GM21515 (cell line): ENCODE measurements around the gene COLEC12.
"Not testable (repeated sequence)": the region's sequence is repeated elsewhere in the genome, so short reads cannot be mapped to it uniquely, and the experiment has no call there.

Experiments
- ATAC-seq: cut with Tn5 transposase; IDR thresholded peaks from one replicate; pipeline ENCODE4 v1.9.1; 2021; ENCODE audit not compliant: unreplicated experiment

The COLEC12 gene

DNA sequence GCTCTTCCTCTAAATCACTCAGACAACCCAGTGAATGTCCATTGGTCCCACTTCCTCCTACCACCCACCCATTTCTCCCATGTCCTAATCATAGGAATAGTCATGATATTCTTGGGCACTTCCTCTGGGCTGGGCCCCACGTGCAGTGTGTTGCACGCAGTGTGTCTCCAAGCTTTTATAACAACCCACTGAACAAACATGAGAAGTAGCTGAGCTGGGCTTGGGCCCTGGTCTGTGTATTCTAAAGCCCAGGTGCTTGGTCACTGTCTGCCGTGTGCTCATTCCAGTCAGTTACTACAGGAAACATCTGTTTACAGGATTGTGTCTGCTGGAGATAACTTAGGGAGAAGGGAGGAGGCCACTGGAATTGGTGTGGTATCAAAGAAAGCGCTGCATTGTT is 168.5 kb downstream of the COLEC12 start:
- no peak for ATAC-seq

DNA sequence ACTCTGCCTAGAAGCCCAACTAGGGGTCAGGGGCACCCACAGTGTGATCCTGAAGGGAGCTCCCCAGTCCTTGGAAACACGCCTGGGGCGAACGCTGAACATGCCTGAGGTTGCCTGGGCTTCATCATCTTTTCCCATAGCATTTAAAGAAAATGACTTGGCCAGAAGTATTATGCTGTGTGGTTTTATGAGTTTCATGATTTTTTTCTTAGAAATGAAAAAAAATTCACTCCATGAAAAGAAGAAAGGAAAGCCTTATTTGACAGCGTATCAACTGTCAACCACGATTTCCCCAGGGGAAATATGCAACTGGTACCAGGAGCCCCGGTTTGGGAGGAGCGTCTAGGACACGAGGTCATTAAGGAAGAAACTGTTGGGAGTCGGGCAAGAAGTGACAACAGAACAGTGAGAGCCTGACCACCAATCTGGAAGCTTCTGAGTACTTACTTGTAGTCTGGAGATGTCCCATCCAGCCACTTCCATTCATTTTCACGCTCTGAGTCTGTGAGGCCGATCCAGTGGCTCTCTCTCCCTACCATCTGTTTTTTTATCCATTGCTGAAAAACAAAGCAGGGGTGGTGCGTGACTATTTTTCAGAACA is 169.2 kb downstream of the COLEC12 start:
- ATAC-seq: no peak

GRCh38 chr18:328928-329327 is 171.6 kb downstream of the COLEC12 start:
- ATAC-seq: no peak

GRCh38 chr18:326846-327245 is 173.7 kb downstream of the COLEC12 start:
- no peak for ATAC-seq

DNA sequence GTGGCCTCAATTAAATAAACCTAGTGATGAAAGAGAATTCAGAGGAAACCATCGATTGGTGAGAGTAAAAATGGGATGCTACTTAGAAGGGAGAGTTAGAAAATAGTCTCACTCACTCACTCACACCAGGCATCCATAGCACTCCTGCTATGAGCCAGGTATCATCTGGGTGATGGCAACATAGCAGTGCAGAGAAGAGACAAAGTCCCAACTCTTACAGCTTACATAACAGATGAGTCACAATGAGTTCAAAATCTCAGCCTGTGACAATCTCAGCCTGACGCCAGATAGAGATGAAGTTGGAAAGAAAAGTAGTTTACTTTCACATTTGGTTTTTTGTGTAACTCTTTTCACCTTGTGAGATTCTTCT is 177.3 kb downstream of the COLEC12 start:
- ATAC-seq: no peak

GRCh38 chr18:321865-322467 is 178.5 kb downstream of the COLEC12 start:
- ATAC-seq: no peak

GRCh38 chr18:320155-320554 is 180.3 kb downstream of the COLEC12 start:
- ATAC-seq: no peak

GRCh38 chr18:319720-320119 is 180.8 kb downstream of the COLEC12 start:
- ATAC-seq: no peak

DNA sequence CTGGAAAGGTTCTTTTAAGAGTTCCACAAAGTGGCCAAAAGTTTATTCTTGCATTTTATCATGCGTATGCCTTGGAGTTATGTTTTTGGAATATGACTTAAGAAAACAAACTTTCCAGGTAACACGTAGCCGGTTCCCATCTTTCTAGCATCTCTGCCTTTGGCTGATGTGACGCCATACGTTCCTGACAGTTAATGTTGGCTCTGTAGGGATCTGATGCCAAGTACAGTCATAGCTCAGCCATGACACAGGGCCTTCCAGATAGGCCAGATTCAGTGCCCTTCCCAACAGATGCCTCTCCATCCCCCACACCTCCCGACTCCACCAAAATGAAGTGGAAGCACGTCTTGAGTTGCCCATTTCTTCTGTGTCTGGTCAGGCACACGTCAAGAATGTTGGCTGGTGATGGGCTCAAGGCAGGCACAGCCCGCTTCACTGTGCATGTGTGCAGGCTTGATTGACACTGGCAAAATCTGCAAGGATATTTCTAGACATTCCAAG is 181.7 kb downstream of the COLEC12 start:
- no peak for ATAC-seq

DNA sequence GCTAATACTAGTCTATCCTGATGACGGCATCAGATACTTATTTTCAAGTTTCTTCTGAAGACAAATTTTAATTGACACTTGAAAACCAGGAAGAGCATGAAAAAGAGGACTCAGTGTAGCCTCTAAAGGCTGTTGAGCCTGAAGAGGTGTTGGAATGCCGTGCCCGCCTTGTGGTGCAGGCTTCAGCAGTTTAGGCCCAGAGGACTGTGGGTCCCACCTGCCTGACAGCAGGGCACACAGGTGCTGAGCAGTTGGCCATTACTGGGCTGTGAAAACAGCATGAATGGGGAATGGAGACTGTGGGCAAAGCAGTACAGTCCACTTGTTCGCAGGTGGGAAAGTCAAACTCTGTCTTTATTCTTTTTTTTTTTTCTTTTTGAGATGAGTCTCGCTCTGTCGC is 182.9 kb downstream of the COLEC12 start:
- no peak for ATAC-seq

- ATAC-seq: no peak
Observed at GRCh38 chr18:316393-316792, 184.1 kb downstream of the COLEC12 start.

DNA sequence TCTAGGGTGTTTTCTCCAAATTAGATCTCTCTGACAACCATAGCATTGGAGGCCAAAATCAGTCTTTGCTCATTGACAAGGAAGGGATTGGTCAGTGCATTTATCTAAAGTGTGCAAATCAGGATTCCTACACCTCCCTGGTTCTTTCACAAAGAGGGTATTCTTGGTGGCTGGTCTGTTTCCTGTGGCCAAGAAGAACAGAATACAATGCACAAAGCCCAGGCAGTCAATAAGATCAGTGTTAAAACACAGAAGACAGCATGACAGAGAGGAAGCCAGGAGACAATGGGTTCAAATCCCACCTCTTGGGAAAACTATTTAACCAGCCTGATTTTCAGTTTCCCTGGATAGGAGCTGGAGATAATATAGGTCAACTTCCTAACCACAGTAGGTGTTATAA is 186.6 kb downstream of the COLEC12 start:
- no peak for ATAC-seq

DNA sequence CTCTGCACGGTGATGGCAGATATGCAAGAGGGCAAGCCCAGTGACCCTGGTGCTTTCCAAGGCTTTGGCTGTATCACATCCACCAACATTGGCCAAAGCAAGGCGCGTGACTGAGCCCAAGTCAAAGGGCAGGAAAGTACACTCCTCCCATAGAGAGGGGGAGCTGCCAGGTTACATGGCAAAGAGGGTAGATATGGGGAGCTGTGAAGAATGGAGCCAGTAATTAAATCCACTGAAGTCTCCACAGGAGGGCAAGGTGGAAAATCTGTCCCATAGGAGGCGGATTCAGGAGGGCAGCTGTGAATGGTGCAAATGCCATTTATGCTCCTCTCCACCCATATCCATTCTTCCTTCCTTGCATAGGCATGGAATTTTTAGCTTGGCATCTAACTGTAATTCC is 188.1 kb downstream of the COLEC12 start:
- ATAC-seq: no peak

DNA sequence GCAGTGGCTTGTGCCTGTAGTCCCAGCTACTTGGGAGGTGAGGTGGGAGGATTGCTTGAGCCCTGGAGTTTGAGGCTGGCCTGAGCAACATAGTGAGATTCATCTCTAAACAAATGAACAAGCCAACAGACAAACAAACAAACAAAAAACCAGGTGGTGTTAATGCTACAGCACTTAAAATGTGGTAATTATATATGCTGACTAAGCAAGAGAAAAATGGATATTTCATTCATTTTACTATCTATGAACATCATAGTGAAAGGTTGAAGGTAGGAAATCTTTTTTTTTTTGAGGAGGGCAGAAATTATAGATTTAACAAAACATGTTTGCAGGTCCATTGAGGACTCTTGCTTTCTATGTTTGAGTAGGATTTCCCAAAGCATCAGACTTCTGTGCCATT is 190.5 kb downstream of the COLEC12 start:
- no peak for ATAC-seq

DNA sequence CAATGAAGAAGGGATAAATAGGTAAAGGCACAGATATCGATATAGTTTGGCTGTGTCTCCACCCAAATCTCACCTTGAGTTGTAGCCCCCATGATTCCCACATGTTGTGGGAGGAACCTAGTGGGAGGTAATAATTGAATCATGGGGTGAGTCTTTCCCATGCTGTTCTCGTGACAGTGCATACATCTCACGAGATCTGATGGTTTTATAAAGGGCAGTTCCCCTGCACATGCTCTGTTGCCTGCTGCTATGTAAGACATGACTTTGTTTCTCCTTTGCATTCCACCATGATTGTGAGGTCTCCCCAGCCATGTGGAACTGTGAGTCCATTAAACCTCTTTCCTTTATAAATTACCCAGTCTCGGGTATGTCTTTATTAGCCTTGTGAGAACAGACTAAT is 192.4 kb downstream of the COLEC12 start:
- ATAC-seq: not testable (repeated sequence)

- no peak for ATAC-seq
Observed at GRCh38 chr18:306608-307255, 193.8 kb downstream of the COLEC12 start.

DNA sequence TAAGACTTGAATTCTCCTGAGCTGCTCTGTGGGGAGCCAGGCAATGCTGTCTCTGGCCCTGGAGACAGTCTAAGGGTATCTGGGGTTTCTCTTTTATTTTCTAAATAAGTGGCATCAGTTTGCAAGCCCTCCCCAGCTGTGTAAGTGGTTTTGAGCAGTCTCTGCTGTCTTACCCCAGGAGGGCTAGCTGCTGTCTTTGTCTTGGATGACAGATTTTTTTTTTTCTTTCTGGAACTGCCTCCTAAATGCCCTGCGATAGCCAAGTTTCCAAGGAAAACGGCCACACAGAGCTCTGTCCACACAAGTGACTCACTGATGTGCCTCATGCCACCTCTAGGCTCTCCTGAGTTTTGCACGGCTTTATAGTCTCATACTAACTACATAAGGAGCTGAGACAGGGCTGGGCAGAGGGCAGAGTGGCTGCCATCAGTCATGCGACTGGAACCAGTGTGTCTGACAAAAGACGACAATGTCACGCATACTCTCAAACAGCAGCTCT is 195.4 kb downstream of the COLEC12 start:
- no peak for ATAC-seq

- ATAC-seq: no peak
Observed at GRCh38 chr18:303607-304006, 196.9 kb downstream of the COLEC12 start.

DNA sequence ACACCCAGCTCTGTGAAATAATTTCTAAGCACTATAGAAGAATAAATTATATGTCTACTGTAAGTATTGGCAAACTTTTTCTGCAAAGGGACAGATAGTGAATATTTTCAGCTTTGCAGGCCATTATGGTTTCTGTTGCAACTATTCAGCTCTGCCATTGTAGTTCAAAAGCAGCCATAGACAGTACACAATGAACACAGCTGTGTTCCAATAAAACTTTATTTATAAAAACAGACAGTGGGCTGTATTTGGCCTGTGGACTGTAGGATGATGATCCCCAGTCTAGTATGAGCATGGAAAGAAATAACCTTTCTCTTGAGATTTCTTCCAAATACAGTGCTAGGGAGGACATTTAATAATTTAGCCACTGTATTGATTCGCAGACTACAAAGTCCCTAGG is 197.5 kb downstream of the COLEC12 start:
- ATAC-seq: no peak

DNA sequence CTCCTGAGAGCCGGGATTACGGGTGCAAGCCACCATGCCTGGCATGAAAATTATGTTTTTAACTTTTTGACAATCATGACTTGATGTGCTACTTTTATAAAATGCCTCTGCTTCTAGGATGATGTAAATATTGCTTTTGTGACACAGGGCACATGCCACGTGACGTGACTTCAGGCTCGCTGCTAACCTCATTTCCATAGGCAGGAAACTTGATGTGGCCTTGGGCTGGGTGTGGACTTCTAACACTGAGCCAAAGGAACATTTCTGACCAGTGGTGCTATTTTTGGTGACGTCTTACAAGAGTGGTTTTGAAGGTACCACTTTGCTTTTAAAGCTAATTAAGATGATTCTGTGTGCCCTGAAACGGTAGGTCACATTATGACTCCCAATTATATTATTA is 198.4 kb downstream of the COLEC12 start:
- no peak for ATAC-seq

- ATAC-seq: no peak
Observed at GRCh38 chr18:297936-298335, 202.6 kb downstream of the COLEC12 start.

- ATAC-seq: no peak
Observed at GRCh38 chr18:295756-296490, 204.6 kb downstream of the COLEC12 start.
